SH-SY5Y (cell line): ENCODE results near the gene FOSL2.

Experiments
- GATA2 ChIP-seq: IDR thresholded peaks from 2 replicates; pipeline ENCODE4 v1.6.1; 2011; ENCODE audit warnings: mild to moderate bottlenecking, low read depth, low read length
- GATA3 ChIP-seq: IDR thresholded peaks from 2 replicates; pipeline ENCODE4 v1.6.1; 2011; ENCODE audit warnings: low read depth, mild to moderate bottlenecking, low read length, moderate library complexity

The FOSL2 gene

DNA sequence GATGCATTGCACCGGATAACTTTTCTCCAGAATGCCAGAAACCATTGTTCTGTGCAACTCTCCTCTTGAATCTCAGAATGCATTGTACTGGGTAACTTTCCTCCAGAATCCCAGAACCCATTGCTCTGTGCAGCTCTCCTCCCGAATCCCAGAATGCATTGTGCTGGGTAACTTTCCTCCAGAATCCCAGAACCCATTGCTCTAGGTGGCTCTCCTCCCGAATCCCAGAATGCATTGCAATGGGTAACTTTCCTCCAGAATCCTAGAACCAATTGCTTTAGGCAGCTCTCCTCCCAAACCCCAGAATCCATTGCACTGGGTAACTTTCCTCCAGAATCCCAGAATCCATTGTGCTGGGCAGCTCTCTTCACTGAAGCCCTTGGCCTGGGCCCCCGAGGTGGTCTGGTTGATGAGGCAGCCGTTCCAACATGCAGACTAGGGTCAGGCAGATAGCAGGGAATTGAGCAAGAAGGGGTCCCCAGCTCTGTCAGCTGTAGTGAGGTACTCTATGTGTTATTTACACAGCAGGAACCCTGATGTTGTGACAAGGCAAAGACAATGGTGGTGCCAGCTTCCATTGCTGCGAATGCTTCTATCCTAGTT, 9.4 kb downstream of the FOSL2 start:
- TF ChIP-seq GATA3 (no peak), GATA2 (no peak)

DNA sequence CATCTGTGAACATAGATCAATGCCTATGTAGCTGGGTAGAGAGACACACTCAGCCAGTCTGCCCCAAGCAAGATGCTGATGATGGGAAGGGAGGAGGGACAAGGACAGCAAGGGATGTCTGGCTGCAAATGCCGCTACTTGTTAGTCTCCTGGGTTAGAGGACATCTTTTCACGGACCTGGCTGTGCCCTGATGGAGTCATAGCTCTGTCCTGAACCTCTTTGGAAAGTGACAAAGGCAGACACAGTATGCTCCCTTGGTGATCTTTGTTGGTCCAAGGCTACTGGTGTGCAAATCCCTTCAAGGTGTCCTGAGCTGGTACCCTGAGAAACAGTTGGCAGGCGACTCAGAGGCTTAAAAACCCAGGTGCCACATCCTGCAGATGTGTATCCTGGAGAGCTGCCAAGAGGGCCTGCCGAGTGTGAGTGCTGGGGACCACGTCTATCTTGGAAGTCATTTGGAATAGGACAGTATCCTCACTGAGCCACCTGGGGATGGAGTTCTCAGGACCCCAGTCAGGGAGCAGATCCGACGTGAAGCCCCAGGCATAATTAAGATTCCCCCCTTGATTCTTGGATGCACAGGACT, 10.8 kb downstream of the FOSL2 start:
- TF ChIP-seq GATA2 (no peak), GATA3 (no peak)

DNA sequence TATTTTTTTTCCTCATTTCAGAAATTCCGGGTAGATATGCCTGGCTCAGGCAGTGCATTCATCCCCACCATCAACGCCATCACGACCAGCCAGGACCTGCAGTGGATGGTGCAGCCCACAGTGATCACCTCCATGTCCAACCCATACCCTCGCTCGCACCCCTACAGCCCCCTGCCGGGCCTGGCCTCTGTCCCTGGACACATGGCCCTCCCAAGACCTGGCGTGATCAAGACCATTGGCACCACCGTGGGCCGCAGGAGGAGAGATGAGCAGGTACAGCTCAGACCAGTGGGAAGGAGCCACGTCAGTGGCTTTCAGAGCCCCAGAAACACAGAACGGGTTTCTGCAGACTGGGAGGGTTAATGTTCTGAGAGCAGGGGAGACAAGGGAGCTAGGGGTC, 11.4 kb downstream of the FOSL2 start:
- TF ChIP-seq GATA2, result no peak
- TF ChIP-seq GATA3, result no peak

DNA sequence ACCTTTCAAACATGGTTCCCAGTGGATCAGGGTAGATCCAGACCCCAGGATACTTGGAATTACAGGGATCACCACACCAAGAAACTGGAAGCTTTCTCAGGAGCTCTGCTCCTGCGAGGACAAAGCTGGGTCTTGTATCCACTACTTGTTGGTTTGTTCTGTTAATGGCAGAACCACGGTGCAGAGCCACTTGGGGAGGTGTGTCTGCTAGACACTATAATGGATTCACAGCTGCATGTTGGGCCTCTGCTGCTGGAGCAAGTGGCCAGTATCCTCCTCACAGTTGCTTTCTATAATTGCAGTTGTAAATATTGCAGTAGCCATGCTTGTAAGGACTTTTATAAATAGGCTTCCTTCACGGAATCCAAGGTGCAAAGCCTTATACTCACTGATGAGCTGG, 12.9 kb downstream of the FOSL2 start:
- no peak for TF ChIP-seq GATA3
- TF ChIP-seq GATA2, result no peak

DNA sequence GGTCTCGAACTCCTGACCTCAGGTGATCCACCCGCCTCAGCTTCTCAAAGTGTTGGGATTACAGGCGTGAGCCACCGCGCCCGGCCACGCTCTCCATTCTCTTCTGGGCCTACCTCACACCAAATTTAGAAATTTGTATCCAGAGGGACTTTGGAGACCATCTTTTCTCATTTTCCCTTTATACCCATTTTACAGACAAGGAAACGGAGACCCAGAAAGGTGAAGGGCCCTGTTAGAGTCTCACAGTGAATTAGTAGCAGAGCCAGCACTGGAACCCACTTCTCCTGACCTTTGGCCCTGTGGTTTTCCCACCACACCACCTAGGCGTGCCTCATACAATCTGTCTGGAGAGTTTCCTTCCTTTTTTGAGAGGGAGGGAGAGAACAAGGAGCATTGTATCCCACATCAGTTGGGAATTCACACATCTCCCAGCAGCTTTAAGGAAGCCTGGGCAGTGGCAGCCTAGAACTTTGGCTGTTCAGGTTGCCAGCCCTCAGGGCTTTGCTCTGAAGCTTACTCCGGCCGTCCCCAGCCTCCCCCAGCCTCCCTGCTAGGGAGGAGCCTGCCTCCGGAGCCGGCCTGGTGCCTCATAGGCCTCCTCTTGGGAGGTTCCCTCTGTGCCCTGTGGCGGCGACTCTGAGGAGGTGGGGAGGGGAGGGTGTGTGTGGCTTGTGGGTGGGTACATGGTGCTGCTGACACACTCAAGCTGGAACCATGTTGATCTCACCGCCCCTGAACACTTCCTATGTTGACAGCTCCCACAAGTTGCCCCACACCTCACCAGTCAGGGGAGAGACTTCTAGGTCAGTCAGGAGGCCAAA, 13.8 kb downstream of the FOSL2 start:
- TF ChIP-seq GATA3 (no peak), GATA2 (no peak)

DNA sequence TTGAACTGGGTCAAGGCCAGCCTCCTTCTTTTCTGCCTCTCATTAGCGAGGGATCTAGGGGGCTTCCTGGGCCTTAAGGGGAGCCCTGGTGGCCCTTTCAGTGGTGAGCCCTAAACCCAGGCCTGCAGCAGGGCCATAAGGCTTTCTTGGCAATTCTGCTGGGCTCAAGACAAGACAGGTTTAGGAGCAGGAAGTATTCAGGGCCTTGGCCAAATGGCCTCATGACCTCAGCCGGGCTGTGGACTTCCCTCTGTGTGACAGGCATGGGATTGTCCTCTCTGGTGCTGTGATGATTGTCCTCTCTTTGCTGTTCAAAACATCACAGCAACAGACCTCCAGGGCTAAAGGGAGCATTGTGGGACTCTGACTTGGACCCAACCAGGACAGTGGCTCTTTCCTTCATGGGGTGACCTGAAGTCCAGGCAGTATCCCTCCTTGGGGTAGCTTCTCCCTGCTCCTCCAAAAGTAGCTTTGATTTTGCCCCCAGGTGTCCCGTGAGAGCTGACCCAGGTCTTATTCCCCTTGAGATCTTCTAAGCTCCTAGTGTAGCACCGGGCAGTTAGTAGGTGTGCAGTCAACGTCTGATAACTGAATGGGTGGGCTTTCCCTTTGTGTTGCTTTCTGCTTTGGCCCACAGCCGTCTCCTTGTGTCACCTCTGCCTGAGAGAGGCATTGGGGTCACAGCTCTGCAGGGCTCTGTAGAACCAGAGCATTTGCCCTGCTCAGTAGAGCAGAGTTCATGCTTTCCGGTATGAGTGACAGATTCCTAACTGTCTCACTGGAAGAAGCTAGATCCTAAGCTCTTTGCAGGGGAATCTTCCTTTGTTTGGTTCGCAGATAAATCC, 14.7 kb downstream of the FOSL2 start:
- TF ChIP-seq GATA3, result no peak
- TF ChIP-seq GATA2, result no peak

DNA sequence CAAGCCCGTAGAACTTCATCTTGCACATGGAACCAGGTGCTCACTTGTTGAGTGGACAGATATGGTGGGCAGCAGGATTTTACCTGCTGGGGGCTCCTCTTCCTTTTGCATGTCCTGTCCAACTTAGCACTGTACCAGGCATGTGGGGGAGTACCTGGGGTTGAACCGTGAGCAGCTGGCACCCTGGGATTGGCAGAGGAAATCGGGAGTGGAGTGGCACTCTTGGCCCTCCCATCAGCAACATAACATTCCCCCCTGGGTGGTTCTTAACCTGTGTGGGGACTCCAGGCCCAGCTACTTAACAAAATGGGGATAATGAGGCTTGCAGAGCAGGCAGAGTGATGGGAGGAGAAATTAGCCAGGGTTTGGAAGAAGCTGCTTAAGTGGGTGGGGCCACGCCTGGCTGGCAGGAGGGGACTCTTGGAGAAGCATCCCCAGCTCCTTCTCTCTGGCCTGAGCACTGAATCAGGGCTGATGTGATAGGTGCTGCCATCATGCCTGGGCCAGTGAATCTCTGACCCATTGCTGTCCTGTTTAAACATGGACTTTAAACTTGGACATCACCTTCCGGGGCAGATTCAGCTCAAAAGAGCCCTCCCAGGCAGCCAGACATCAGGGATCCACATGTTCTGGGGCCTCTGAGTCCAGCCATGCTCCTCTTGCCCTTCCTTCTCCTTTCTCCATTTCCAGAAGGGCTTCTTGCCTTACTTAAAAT, 15.5 kb downstream of the FOSL2 start:
- no peak for TF ChIP-seq GATA2
- TF ChIP-seq GATA3, result no peak

DNA sequence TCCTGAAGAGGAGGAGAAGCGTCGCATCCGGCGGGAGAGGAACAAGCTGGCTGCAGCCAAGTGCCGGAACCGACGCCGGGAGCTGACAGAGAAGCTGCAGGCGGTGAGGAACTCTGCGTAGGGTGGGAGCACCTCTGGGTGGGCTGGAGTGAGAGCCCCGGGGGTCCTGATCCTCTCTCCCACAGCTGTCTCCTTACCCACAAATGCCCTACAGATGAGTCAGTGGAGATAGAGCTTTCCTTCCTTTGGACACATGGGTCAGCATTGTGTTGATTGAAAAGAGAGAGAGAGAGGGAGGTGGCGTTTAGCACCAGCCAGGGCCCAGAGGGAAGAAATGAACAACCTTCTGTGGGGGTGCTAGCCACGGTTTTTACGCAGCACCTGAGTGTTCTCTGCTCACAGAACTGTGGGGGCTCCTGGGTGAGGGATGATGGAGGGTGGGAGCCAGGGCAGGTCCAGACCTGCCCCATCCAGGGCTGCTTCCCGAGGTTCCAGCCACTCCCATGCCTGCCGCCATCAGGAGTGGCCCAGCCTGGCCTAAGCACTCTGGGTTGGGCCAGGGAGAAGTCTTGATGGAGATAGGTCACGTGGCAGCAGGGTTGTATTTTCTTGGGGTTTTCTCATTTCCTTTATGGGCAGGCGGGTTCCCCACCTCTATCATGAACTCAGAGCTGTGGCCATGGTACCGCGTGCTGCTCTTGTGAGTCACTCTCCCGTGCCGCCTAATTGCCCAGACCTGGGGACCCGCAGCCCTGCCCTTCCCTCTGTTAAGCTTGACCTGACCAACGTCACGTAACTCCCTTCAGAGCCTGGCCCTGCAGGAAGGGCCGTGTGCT, 16.3 kb downstream of the FOSL2 start:
- TF ChIP-seq GATA2 (no peak), GATA3 (no peak)

DNA sequence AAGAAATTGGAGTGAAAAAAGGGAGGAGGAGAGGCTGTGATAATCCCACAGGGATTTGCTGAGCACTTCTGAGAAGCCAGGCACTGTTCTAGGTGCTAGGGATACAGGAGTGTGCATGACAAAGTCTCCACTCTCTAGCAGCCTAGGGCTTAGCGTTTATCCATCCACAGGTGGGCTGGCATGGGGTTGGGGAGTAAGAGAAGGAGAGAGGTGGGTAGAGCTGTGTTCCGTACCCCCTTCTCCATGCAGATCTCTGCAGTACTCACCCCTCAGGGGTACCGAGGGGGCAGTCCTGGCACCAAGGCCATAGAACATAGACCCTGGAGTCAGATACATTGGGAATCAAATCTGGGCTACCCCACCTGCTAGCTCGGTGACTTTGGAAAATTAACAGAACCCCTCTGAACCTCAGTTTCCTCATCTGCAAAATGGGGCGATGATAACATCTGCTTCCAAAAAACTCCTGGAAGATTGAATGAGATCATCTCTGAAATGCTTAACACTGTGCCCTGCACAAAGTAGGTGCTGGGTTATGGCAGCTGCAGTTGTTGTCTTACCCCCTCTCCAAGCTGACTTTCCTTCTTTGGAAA, 18.6 kb downstream of the FOSL2 start:
- no peak for TF ChIP-seq GATA3
- TF ChIP-seq GATA2, result no peak

DNA sequence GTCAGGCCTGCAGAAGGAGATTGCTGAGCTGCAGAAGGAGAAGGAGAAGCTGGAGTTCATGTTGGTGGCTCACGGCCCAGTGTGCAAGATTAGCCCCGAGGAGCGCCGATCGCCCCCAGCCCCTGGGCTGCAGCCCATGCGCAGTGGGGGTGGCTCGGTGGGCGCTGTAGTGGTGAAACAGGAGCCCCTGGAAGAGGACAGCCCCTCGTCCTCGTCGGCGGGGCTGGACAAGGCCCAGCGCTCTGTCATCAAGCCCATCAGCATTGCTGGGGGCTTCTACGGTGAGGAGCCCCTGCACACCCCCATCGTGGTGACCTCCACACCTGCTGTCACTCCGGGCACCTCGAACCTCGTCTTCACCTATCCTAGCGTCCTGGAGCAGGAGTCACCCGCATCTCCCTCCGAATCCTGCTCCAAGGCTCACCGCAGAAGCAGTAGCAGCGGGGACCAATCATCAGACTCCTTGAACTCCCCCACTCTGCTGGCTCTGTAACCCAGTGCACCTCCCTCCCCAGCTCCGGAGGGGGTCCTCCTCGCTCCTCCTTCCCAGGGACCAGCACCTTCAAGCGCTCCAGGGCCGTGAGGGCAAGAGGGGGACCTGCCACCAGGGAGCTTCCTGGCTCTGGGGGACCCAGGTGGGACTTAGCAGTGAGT, 19.4 kb downstream of the FOSL2 start:
- TF ChIP-seq GATA2, result no peak
- no peak for TF ChIP-seq GATA3

DNA sequence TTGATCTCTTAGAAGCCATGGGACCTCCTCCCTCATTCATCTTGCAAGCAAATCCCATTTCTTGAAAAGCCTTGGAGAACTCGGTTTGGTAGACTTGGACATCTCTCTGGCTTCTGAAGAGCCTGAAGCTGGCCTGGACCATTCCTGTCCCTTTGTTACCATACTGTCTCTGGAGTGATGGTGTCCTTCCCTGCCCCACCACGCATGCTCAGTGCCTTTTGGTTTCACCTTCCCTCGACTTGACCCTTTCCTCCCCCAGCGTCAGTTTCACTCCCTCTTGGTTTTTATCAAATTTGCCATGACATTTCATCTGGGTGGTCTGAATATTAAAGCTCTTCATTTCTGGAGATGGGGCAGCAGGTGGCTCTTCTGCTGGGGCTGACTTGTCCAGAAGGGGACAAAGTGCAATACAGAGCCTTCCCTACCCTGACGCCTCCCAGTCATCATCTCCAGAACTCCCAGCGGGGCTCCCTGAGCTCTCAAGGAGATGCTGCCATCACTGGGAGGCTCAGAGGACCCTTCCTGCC, 20.0 kb downstream of the FOSL2 start:
- TF ChIP-seq GATA2, result no peak
- no peak for TF ChIP-seq GATA3
